G401.6 (cell line): ENCODE results near the gene FN3K.

ENCODE experiments used
- FAIRE-seq: peaks from 2 replicates; lab custom pipeline; 2012; peaks lifted over from hg19 to GRCh38; lab: Jason Lieb, UNC

Gene FN3K

DNA sequence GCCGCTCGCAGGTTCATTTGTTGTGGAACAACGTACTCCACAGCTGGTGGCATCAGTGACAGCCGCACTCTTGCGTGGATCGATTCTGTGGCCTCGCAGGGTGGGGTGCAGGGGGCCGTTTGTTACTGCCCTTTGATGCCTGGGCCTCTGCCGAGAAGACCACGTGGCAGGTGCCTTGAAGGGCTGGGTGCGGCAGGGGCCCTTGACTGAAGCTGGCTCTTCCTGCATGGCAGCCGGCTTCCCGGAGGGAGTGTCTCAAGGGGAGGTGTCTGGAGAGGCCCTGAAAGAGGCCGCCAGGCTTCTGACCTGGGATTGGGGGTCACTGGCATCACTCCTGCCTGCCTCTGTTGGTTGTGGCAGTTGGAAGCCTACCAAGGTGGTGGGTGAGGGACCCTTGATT lies 60.2 kb downstream of the FN3K start:
- no peak for FAIRE-seq

DNA sequence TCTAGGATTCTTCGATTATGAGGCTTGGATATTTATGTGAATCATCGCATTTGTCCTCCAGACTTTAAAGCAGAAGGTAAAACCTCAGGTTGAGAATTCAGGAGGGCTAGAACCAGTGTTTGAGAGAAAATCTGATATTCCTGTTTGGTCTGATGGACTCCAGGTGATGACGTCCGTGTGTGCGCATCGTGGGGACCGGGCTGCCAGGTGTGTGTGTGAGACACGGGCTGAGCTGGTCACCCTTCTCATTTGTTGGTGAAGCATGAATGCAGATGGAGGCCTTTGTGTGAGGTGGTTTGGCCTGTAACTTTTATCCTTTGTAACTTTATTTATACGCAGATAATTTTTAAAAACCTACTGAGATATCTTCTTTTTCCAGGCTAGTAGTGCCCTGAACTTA lies 61.6 kb downstream of the FN3K start:
- FAIRE-seq = no peak

DNA sequence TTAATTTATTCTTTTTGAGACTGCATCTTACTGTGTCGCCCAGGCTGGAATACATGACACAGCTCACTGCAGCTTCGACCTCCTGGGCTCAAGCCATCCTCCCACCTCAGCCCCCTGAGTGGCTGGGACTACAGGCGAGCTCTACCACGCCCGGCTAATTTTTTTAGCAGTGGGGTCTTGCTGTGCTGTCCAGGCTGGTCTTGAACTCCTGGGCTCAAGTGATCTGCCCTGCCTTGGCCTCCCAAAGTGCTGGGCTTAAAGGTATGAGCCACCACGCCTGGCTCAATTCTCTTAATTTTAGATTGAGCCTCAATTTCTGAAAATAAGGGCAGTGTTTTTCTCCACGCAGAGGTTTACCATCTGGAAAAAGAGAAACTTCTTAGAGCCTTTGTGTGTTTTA lies 63.3 kb downstream of the FN3K start:
- no peak for FAIRE-seq

DNA sequence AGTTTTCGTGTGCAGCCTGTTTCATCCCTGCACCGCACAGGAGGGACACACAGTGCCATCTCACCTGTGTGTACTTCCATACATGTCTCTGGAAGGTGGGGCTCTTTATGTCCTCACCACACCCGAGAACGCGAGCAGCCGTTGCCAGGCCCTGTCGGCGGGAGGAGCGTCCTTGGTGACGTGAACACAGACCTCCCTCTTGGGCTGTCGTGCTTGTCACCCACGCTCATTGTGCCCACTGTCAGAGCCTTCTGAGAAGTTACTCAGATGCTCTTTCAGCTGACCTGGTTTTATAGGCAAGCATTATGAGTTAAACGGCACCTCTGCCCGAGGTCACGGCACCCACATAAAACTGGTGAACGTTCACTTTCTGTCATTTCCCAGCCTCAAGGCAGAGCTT lies 64.2 kb downstream of the FN3K start:
- FAIRE-seq = no peak
